ENCODE data around the gene SELENON. TPM values are rescaled to one million over a fixed set of nuclear protein-coding genes. Genes with fewer than 3 reads are reported as not detected.

Gene SELENON
- total and polyA plus RNA-seq, 2 donors, result 4.8 to 17.4 TPM

- Histone ChIP-seq H3K36me3 (ENCODE audit: control insufficient read depth in 2 of 2, insufficient read depth in 2 of 2, low read length in 1 of 2) (peaks cover 0 to 5% of the 10 kb centered on the region in 2 donors), H3K27ac (ENCODE audit: low read depth in 1 of 2, low read length in 1 of 2) (no peak overlapping the region), H3K4me1 (ENCODE audit: control insufficient read depth in 2 of 2, insufficient read depth in 2 of 2, low read length in 2 of 2) (peaks cover 3 to 11% of the 10 kb centered on the region in 2 donors), H3K9me3 (ENCODE audit: control insufficient read depth in 2 of 2, insufficient read depth in 1 of 2, low read length in 1 of 2) (peaks cover 0 to 4% of the 10 kb centered on the region in 2 donors), H3K27me3 (ENCODE audit: control insufficient read depth in 2 of 2, insufficient read depth in 1 of 2, low read length in 1 of 2) (peaks cover 5 to 23% of the 10 kb centered on the region in 2 donors), H3K4me3 (ENCODE audit: low read length in 2 of 2) (no peak overlapping the region)
- WGBS, result 94% methylated on average over 10 of the region's 10 CpGs
- no peak for DNase-seq (ENCODE audit: low read depth in 6 of 9, low spot score in 9 of 9)
These were observed 4.4 kb downstream of the SELENON start for GRCh38 chr1:25804244-25804963.

GRCh38 chr1:25804964-25805862 lies 5.2 kb downstream of the SELENON start:
- H3K27ac ChIP-seq (ENCODE audit: low read depth in 1 of 2, low read length in 1 of 2), result no peak overlapping the region
- peaks cover 0 to 5% of the 10 kb centered on the region in 2 donors for H3K36me3 ChIP-seq (ENCODE audit: control insufficient read depth in 2 of 2, insufficient read depth in 2 of 2, low read length in 1 of 2)
- no peak overlapping the region for H3K4me3 ChIP-seq (ENCODE audit: low read length in 2 of 2)
- peaks cover 5 to 18% of the 10 kb centered on the region in 2 donors for H3K27me3 ChIP-seq (ENCODE audit: control insufficient read depth in 2 of 2, insufficient read depth in 1 of 2, low read length in 1 of 2)
- 97% methylated on average over 15 of the region's 15 CpGs for WGBS
- peaks cover 0 to 6% of the 10 kb centered on the region in 2 donors for H3K4me1 ChIP-seq (ENCODE audit: control insufficient read depth in 2 of 2, insufficient read depth in 2 of 2, low read length in 2 of 2)
- peaks cover 0 to 4% of the 10 kb centered on the region in 2 donors for H3K9me3 ChIP-seq (ENCODE audit: control insufficient read depth in 2 of 2, insufficient read depth in 1 of 2, low read length in 1 of 2)
- no peak for DNase-seq (ENCODE audit: low read depth in 6 of 9, low spot score in 9 of 9)

- Histone ChIP-seq H3K4me3 (ENCODE audit: low read length in 2 of 2) (no peak overlapping the region), H3K4me1 (ENCODE audit: control insufficient read depth in 2 of 2, insufficient read depth in 2 of 2, low read length in 2 of 2) (peaks cover 0 to 1% of the 10 kb centered on the region in 2 donors), H3K27ac (ENCODE audit: low read depth in 1 of 2, low read length in 1 of 2) (no peak overlapping the region), H3K36me3 (ENCODE audit: control insufficient read depth in 2 of 2, insufficient read depth in 2 of 2, low read length in 1 of 2) (peaks cover 0 to 5% of the 10 kb centered on the region in 2 donors), H3K27me3 (ENCODE audit: control insufficient read depth in 2 of 2, insufficient read depth in 1 of 2, low read length in 1 of 2) (peaks cover 2 to 12% of the 10 kb centered on the region in 2 donors), H3K9me3 (ENCODE audit: control insufficient read depth in 2 of 2, insufficient read depth in 1 of 2, low read length in 1 of 2) (peaks cover 0 to 1% of the 10 kb centered on the region in 2 donors)
- DNase-seq (ENCODE audit: low read depth in 6 of 9, low spot score in 9 of 9), result no peak
- 90% methylated on average over 3 of the region's 3 CpGs for WGBS
These were observed 5.9 kb downstream of the SELENON start for GRCh38 chr1:25805863-25806225.

- no peak overlapping the region for H3K4me3 ChIP-seq (ENCODE audit: low read length in 2 of 2)
- 98% methylated on average over 4 of the region's 4 CpGs for WGBS
- H3K4me1 ChIP-seq (ENCODE audit: control insufficient read depth in 2 of 2, insufficient read depth in 2 of 2, low read length in 2 of 2), result no peaks in the 10 kb centered on the region
- no peaks in the 10 kb centered on the region for H3K9me3 ChIP-seq (ENCODE audit: control insufficient read depth in 2 of 2, insufficient read depth in 1 of 2, low read length in 1 of 2)
- no peak overlapping the region for H3K27ac ChIP-seq (ENCODE audit: low read depth in 1 of 2, low read length in 1 of 2)
- H3K27me3 ChIP-seq (ENCODE audit: control insufficient read depth in 2 of 2, insufficient read depth in 1 of 2, low read length in 1 of 2), result peaks cover 2 to 6% of the 10 kb centered on the region in 2 donors
- H3K36me3 ChIP-seq (ENCODE audit: control insufficient read depth in 2 of 2, insufficient read depth in 2 of 2, low read length in 1 of 2), result peaks cover 0 to 5% of the 10 kb centered on the region in 2 donors
- DNase-seq (ENCODE audit: low read depth in 6 of 9, low spot score in 9 of 9), result no peak
These were observed 6.4 kb downstream of the SELENON start for GRCh38 chr1:25806418-25806817.

GRCh38 chr1:25807480-25808390 lies 7.7 kb downstream of the SELENON start:
- H3K4me1 ChIP-seq (ENCODE audit: control insufficient read depth in 2 of 2, insufficient read depth in 2 of 2, low read length in 2 of 2), result no peaks in the 10 kb centered on the region

GRCh38 chr1:25808481-25809244 lies 8.7 kb downstream of the SELENON start:
- H3K36me3 ChIP-seq (ENCODE audit: control insufficient read depth in 2 of 2, insufficient read depth in 2 of 2, low read length in 1 of 2), result peaks cover 4 to 5% of the 10 kb centered on the region in 2 donors
- no peaks in the 10 kb centered on the region for H3K9me3 ChIP-seq (ENCODE audit: control insufficient read depth in 2 of 2, insufficient read depth in 1 of 2, low read length in 1 of 2)
- no peak overlapping the region for H3K4me3 ChIP-seq (ENCODE audit: low read length in 2 of 2)
- WGBS, result 97% methylated on average over 34 of the region's 34 CpGs
- no peak for DNase-seq (ENCODE audit: low read depth in 6 of 9, low spot score in 9 of 9)
- no peak overlapping the region for H3K27ac ChIP-seq (ENCODE audit: low read depth in 1 of 2, low read length in 1 of 2)
- no peaks in the 10 kb centered on the region for H3K4me1 ChIP-seq (ENCODE audit: control insufficient read depth in 2 of 2, insufficient read depth in 2 of 2, low read length in 2 of 2)
- peaks cover 0 to 2% of the 10 kb centered on the region in 2 donors for H3K27me3 ChIP-seq (ENCODE audit: control insufficient read depth in 2 of 2, insufficient read depth in 1 of 2, low read length in 1 of 2)

More at GRCh38 chr1:25807480-25808390, 7.7 kb downstream of the SELENON start:
- no peak for DNase-seq (ENCODE audit: low read depth in 6 of 9, low spot score in 9 of 9)
- peaks cover 0 to 5% of the 10 kb centered on the region in 2 donors for H3K36me3 ChIP-seq (ENCODE audit: control insufficient read depth in 2 of 2, insufficient read depth in 2 of 2, low read length in 1 of 2)
- H3K4me3 ChIP-seq (ENCODE audit: low read length in 2 of 2), result no peak overlapping the region
- peaks cover 0 to 2% of the 10 kb centered on the region in 2 donors for H3K27me3 ChIP-seq (ENCODE audit: control insufficient read depth in 2 of 2, insufficient read depth in 1 of 2, low read length in 1 of 2)
- H3K9me3 ChIP-seq (ENCODE audit: control insufficient read depth in 2 of 2, insufficient read depth in 1 of 2, low read length in 1 of 2), result no peaks in the 10 kb centered on the region
- H3K27ac ChIP-seq (ENCODE audit: low read depth in 1 of 2, low read length in 1 of 2), result no peak overlapping the region
- 98% methylated on average over 20 of the region's 20 CpGs for WGBS

GRCh38 chr1:25809283-25809926 lies 9.4 kb downstream of the SELENON start:
- Histone ChIP-seq H3K27ac (ENCODE audit: low read depth in 1 of 2, low read length in 1 of 2) (no peak overlapping the region), H3K4me3 (ENCODE audit: low read length in 2 of 2) (no peak overlapping the region), H3K9me3 (ENCODE audit: control insufficient read depth in 2 of 2, insufficient read depth in 1 of 2, low read length in 1 of 2) (no peaks in the 10 kb centered on the region), H3K27me3 (ENCODE audit: control insufficient read depth in 2 of 2, insufficient read depth in 1 of 2, low read length in 1 of 2) (peaks cover 0 to 2% of the 10 kb centered on the region in 2 donors), H3K36me3 (ENCODE audit: control insufficient read depth in 2 of 2, insufficient read depth in 2 of 2, low read length in 1 of 2) (peaks cover 4 to 5% of the 10 kb centered on the region in 2 donors), H3K4me1 (ENCODE audit: control insufficient read depth in 2 of 2, insufficient read depth in 2 of 2, low read length in 2 of 2) (no peaks in the 10 kb centered on the region)
- WGBS, result 75% methylated on average over 18 of the region's 18 CpGs
- no peak for DNase-seq (ENCODE audit: low read depth in 6 of 9, low spot score in 9 of 9)

GRCh38 chr1:25809929-25810328 lies 9.9 kb downstream of the SELENON start:
- no peak for DNase-seq (ENCODE audit: low read depth in 6 of 9, low spot score in 9 of 9)
- Histone ChIP-seq H3K36me3 (ENCODE audit: control insufficient read depth in 2 of 2, insufficient read depth in 2 of 2, low read length in 1 of 2) (peaks cover 4 to 5% of the 10 kb centered on the region in 2 donors), H3K9me3 (ENCODE audit: control insufficient read depth in 2 of 2, insufficient read depth in 1 of 2, low read length in 1 of 2) (no peaks in the 10 kb centered on the region), H3K4me3 (ENCODE audit: low read length in 2 of 2) (no peak overlapping the region), H3K4me1 (ENCODE audit: control insufficient read depth in 2 of 2, insufficient read depth in 2 of 2, low read length in 2 of 2) (no peaks in the 10 kb centered on the region), H3K27ac (ENCODE audit: low read depth in 1 of 2, low read length in 1 of 2) (no peak overlapping the region), H3K27me3 (ENCODE audit: control insufficient read depth in 2 of 2, insufficient read depth in 1 of 2, low read length in 1 of 2) (peaks cover 0 to 2% of the 10 kb centered on the region in 2 donors)
- WGBS, result 92% methylated on average over 7 of the region's 7 CpGs

Measured in thymus (tissue), 11 donors.